K562 (cell line): ENCODE results near the gene FOXP3. TPM values are rescaled to one million over a fixed set of nuclear protein-coding genes. Genes with fewer than 3 reads are reported as not detected.
A peak's percentile ranks its signal among the peaks of the same experiment; 100 is the strongest.

ENCODE experiments used
- ATAC-seq: fragments of 200-7000 bp; cut with Tn5 transposase; 3 replicates; pipeline ENCODE4 v1.9.1; 2020; ENCODE audit warnings: moderate library complexity
- BruUV-seq: library from RNA; stranded (reverse); fragments of 400-500 nt; replicated peaks from 2 replicates; lab custom pipeline; 2021; lab: Mats Ljungman, UMichigan
- CTCF ChIA-PET: fragments of 300-600 bp; formaldehyde crosslinking; extraction: SDS; loops from one replicate; lab custom pipeline; 2021; ENCODE audit warnings: low intra/inter-chr PET ratio; lab: Yijun Ruan, JAX
- POLR2A ChIA-PET: fragments of 300-600, 350-650 bp; sonication (Branson Sonifier 250); formaldehyde crosslinking; extraction: SDS; loops from one replicate; lab custom pipeline; 2021; ENCODE audit warnings: antibody characterized with exemption, inconsistent platforms; lab: Yijun Ruan, JAX
- DNase-seq, 4 experiments: peaks; one replicate each; pipeline versions ENCODE4 v3.0.0 to v3.0.0-alpha.2; 2011 to 2018; ENCODE audit warnings: low spot score in 3 of 4, mixed read lengths in 3 of 4; ENCODE audit errors: extremely low read depth in 1 of 4
- FAIRE-seq: peaks from 2 replicates; lab custom pipeline; 2011; peaks lifted over from hg19 to GRCh38; lab: Jason Lieb, UNC
- H2AFZ ChIP-seq: 2 replicates; pipeline ENCODE4 v1.6.0; 2011; ENCODE audit warnings: low read depth, low read length, control low read depth, inconsistent platforms
- H3K27ac ChIP-seq: fragments of 200-600 bp; 3 replicates; pipeline ENCODE4 v1.8.0; 2011; ENCODE audit warnings: low read depth, mild to moderate bottlenecking, control low read depth, inconsistent platforms, low read length, moderate library complexity, mixed read lengths; ENCODE audit errors: extremely low read depth
- H3K27me3 ChIP-seq, 2 experiments: fragments of 300-600 bp in 1 of 2; 2 replicates in 1 of 2; 3 replicates in 1 of 2; pipeline versions ENCODE4 v1.6.0 to v1.8.0; 2011; ENCODE audit warnings: inconsistent platforms in 2 of 2, low read length in 2 of 2, mild to moderate bottlenecking in 1 of 2, mixed read lengths in 1 of 2, moderate library complexity in 1 of 2; ENCODE audit not compliant: control insufficient read depth in 2 of 2, insufficient read depth in 2 of 2
- H3K36me3 ChIP-seq: fragments of 300-600 bp; 3 replicates; pipeline ENCODE4 v1.8.0; 2011; ENCODE audit warnings: mild to moderate bottlenecking, low read length, inconsistent platforms; ENCODE audit not compliant: control insufficient read depth, insufficient read depth
- H3K4me1 ChIP-seq, 2 experiments: fragments of 200-600 bp in 1 of 2; replicated peaks in 1 of 2; 2 replicates in 1 of 2; 3 replicates in 1 of 2; pipeline versions ENCODE4 v1.5.1 to v1.8.0; 2011; ENCODE audit warnings: inconsistent platforms in 2 of 2, low read length in 2 of 2, mild to moderate bottlenecking in 1 of 2, mixed read lengths in 1 of 2, moderate library complexity in 1 of 2; ENCODE audit not compliant: control insufficient read depth in 2 of 2, insufficient read depth in 2 of 2
- H3K4me2 ChIP-seq: 2 replicates; pipeline ENCODE4 v1.6.1; 2011; ENCODE audit warnings: low read length, control low read depth, inconsistent platforms, mixed read lengths; ENCODE audit not compliant: insufficient read depth
- H3K4me3 ChIP-seq: fragments of 200-600 bp; sonication (generic), shearing (Covaris generic); 2 replicates; pipeline ENCODE4 v1.5.1; 2016; ENCODE audit warnings: control low read depth, inconsistent platforms
- H3K79me2 ChIP-seq: fragments of 200-600 bp; 3 replicates; pipeline ENCODE4 v1.8.0; 2011; ENCODE audit warnings: low read length, inconsistent platforms; ENCODE audit not compliant: control insufficient read depth, insufficient read depth
- H3K9ac ChIP-seq, 2 experiments: 2 replicates each; pipeline versions ENCODE4 v1.6.0 to v1.6.1; 2011; ENCODE audit warnings: low read depth in 2 of 2, low read length in 2 of 2, control low read depth in 1 of 2, inconsistent platforms in 1 of 2, mild to moderate bottlenecking in 1 of 2, mixed read lengths in 1 of 2; ENCODE audit not compliant: insufficient read depth in 1 of 2
- H3K9me1 ChIP-seq: one replicate; pipeline ENCODE4 v1.6.0; 2011; ENCODE audit warnings: inconsistent platforms, mild to moderate bottlenecking, low read length, moderate library complexity; ENCODE audit not compliant: control insufficient read depth, insufficient read depth
- H3K9me3 ChIP-seq: replicated peaks from 2 replicates; pipeline ENCODE4 v1.5.1; 2011; ENCODE audit warnings: low read depth, low read length, inconsistent platforms; ENCODE audit not compliant: control insufficient read depth, insufficient read depth
- H4K20me1 ChIP-seq: replicated peaks from 2 replicates; pipeline ENCODE4 v1.6.1; 2011; ENCODE audit warnings: low read length, inconsistent platforms, mixed read lengths; ENCODE audit not compliant: control insufficient read depth, insufficient read depth
- ATF7 ChIP-seq: fragments of 450-650 bp; IDR thresholded peaks from 2 replicates; pipeline ENCODE4 v1.7.1; 2014; ENCODE audit warnings: mild to moderate bottlenecking, moderate library complexity
- JUND ChIP-seq, 2 experiments: IDR thresholded peaks; 2 replicates in 1 of 2; 3 replicates in 1 of 2; pipeline ENCODE4 v1.6.1; 2011; ENCODE audit warnings: borderline replicate concordance in 2 of 2, low read depth in 2 of 2, low read length in 2 of 2, improper control_type of control experiment in 1 of 2, missing biosample characterization in 1 of 2, missing genetic modification characterization in 1 of 2, missing genetic modification reagents in 1 of 2
- RAD21 ChIP-seq, 2 experiments: fragments of 250-450 bp in 1 of 2; fragments of 450-650 bp in 1 of 2; sonication (Bioruptor Pico) in 1 of 2; formaldehyde crosslinking in 1 of 2; IDR thresholded peaks in 1 of 2; conservative IDR thresholded peaks in 1 of 2; 2 replicates each; pipeline versions ENCODE4 v1.4.0 to v1.8.0; 2020 to 2022; ENCODE audit warnings: mild to moderate bottlenecking in 2 of 2, moderate library complexity in 1 of 2
- RBM15 ChIP-seq: fragments of 200-400 bp; formaldehyde crosslinking; IDR thresholded peaks from 2 replicates; pipeline ENCODE4 v1.6.1; 2018; ENCODE audit warnings: mild to moderate bottlenecking, low read length, moderate library complexity; ENCODE audit not compliant: insufficient read depth
- TAF7 ChIP-seq: fragments of 450-650 bp; IDR thresholded peaks from 2 replicates; pipeline ENCODE4 v1.6.1; 2016; ENCODE audit warnings: missing genetic modification characterization, missing compliant biosample characterization
- WGBS: fragments of 100-300 bp; shearing (Covaris generic); methylation state at CpG from one replicate; pipeline ENCODE4 v1.1.6; 2016; ENCODE audit warnings: low coverage, mixed read lengths; ENCODE audit not compliant: insufficient coverage; ENCODE audit errors: missing lambda C conversion rate; 5-methylcytosine and 5-hydroxymethylcytosine counted together
- in situ Hi-C: fragments of 300-500 bp; cut with MboI; formaldehyde crosslinking; loops from 4 replicates; pipeline ENCODE4 v1.15.0; 2018; ENCODE audit warnings: inconsistent platforms, mixed read lengths
- intact Hi-C: fragments of 100-400 bp; cut with micrococcal nuclease; formaldehyde crosslinking; loops from 2 replicates; pipeline ENCODE4 v1.14.2; 2022
- polyA plus RNA-seq, 8 experiments: library from polyadenylated mRNA; depleted of rRNA in 4 of 8; stranded (reverse) in 5 of 8; unstranded in 3 of 8; fragments of >200 nt; fragmentation: Nextera tagmentation in 2 of 8; fragmentation: Illumina TruSeq in 1 of 8; extraction: Ambion mirVana in 2 of 8; extraction: Trizol in 1 of 8; gene quantifications; 2 replicates each; pipeline versions ENCODE4 v1.2.1 to v1.2.3, GENCODE V29; 2011 to 2014; ENCODE audit warnings: inconsistent platforms in 1 of 8, missing spikeins in 1 of 8
- total RNA-seq, 7 experiments: library from RNA; depleted of rRNA in 6 of 7; stranded (reverse); fragments of >200 nt in 6 of 7; fragmentation: Illumina TruSeq in 2 of 7; extraction: Trizol in 2 of 7; gene quantifications; 2 replicates each; pipeline versions ENCODE4 v1.2.1 to v1.2.3, GENCODE V29; 2011 to 2021; ENCODE audit warnings: low replicate concordance in 1 of 7
- TF ChIP-seq, protein P1 (sequence below), 3 experiments: IDR thresholded peaks in 2 of 3; conservative IDR thresholded peaks in 1 of 3; 2 replicates each; pipeline ENCODE4 v1.5.1; 2011 to 2012; ENCODE audit warnings: low read length in 3 of 3, mild to moderate bottlenecking in 3 of 3, control low read depth in 2 of 3, improper control_type of control experiment in 1 of 3, inconsistent platforms in 1 of 3, low read depth in 1 of 3, mixed read lengths in 1 of 3, moderate library complexity in 1 of 3; ENCODE audit not compliant: insufficient read depth in 2 of 3
- TF ChIP-seq, protein P2 (sequence below), 2 experiments: fragments of 450-650 bp in 1 of 2; sonication (generic) in 1 of 2; formaldehyde crosslinking in 1 of 2; IDR thresholded peaks in 1 of 2; conservative IDR thresholded peaks in 1 of 2; 2 replicates each; pipeline versions ENCODE4 v1.6.1 to v1.8.1; 2016 to 2023; ENCODE audit warnings: mild to moderate bottlenecking in 2 of 2, moderate library complexity in 2 of 2, inconsistent platforms in 1 of 2, missing genetic modification reagents in 1 of 2
- TF ChIP-seq, protein P3 (sequence below): fragments of 200-800 bp; sonication (Bioruptor generic); IDR thresholded peaks from 2 replicates; pipeline ENCODE4 v1.6.1; 2017; ENCODE audit warnings: missing genetic modification characterization, missing compliant biosample characterization

The FOXP3 gene
- total and polyA plus RNA-seq, 9 of the 15 experiments (the other 6 are each of a cell fraction or from before 2014, with no cell fraction given) = 0.04 to 0.24 (median 0.07) TPM; not detected in 4

- FAIRE-seq (no peak), DNase-seq (peak; percentile 37 to 57 (median 45))
- Histone ChIP-seq H3K9ac (0 out of 4 replicates have a peak overlapping the region, but pooled peaks of 1 of the 2 experiments have one; percentile 48), H2AFZ (0 out of 2 replicates have a peak overlapping the region, but pooled peaks have one; percentile 58), H3K79me2 (no peaks in the 10 kb centered on the region), H3K36me3 (no peaks in the 10 kb centered on the region), H3K27ac (no peak overlapping the region), H3K9me3 (no peaks in the 10 kb centered on the region), H3K27me3 (no peaks in the 10 kb centered on the region; a peak in 1 of 5 replicates), H4K20me1 (no peaks in the 10 kb centered on the region)
- POLR2A ChIA-PET = interaction anchor here (0.6 to 1.3 kb wide), 3 partner anchors 12 to 524 kb away, joined by 3 read pairs; no protein-coding TSS in a partner anchor
- no TSS peak for BruUV-seq
- in situ Hi-C loops = no loop called here
- TF ChIP-seq, protein P1, sequence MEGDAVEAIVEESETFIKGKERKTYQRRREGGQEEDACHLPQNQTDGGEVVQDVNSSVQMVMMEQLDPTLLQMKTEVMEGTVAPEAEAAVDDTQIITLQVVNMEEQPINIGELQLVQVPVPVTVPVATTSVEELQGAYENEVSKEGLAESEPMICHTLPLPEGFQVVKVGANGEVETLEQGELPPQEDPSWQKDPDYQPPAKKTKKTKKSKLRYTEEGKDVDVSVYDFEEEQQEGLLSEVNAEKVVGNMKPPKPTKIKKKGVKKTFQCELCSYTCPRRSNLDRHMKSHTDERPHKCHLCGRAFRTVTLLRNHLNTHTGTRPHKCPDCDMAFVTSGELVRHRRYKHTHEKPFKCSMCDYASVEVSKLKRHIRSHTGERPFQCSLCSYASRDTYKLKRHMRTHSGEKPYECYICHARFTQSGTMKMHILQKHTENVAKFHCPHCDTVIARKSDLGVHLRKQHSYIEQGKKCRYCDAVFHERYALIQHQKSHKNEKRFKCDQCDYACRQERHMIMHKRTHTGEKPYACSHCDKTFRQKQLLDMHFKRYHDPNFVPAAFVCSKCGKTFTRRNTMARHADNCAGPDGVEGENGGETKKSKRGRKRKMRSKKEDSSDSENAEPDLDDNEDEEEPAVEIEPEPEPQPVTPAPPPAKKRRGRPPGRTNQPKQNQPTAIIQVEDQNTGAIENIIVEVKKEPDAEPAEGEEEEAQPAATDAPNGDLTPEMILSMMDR (IDR thresholded peaks at IDR 0.05 in 2 of 3, conservative IDR thresholded peaks at IDR 0.05 in 1 of 3; ENCODE audit: insufficient read depth in 2 of 3, low read depth in 1 of 3, low read length in 3 of 3) = 0 out of 6 replicates have a peak, but pooled peaks have one; percentile 3 to 24 (median 16)
- TF ChIP-seq RAD21 (CRISPR knock-in tag; conservative IDR thresholded peaks at IDR 0.05 in 1 of 2, IDR thresholded peaks at IDR 0.05 in 1 of 2) = peak in 1 of 2 experiments; percentile 18; a peak in 1 of 4 replicates
- TF ChIP-seq, protein P2, sequence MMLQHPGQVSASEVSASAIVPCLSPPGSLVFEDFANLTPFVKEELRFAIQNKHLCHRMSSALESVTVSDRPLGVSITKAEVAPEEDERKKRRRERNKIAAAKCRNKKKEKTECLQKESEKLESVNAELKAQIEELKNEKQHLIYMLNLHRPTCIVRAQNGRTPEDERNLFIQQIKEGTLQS (IDR thresholded peaks at IDR 0.05) = peak; percentile 75
- TF ChIP-seq, protein P2 (CRISPR knock-in tag; conservative IDR thresholded peaks at IDR 0.05) = no peak
- TF ChIP-seq TAF7 (tag) = no peak
- TF ChIP-seq ATF7 = peak; percentile 34; the same call in 1 of the 2 replicates
- peak; percentile 29; the same call in 1 of the 2 replicates for TF ChIP-seq JUND (IDR thresholded peaks at IDR 0.05; ENCODE audit: borderline replicate concordance, low read depth, low read length)
- no peak for TF ChIP-seq JUND (tag; IDR thresholded peaks at IDR 0.05; ENCODE audit: borderline replicate concordance, low read depth, low read length)
- no peak for TF ChIP-seq RBM15
- TF ChIP-seq, protein P3, sequence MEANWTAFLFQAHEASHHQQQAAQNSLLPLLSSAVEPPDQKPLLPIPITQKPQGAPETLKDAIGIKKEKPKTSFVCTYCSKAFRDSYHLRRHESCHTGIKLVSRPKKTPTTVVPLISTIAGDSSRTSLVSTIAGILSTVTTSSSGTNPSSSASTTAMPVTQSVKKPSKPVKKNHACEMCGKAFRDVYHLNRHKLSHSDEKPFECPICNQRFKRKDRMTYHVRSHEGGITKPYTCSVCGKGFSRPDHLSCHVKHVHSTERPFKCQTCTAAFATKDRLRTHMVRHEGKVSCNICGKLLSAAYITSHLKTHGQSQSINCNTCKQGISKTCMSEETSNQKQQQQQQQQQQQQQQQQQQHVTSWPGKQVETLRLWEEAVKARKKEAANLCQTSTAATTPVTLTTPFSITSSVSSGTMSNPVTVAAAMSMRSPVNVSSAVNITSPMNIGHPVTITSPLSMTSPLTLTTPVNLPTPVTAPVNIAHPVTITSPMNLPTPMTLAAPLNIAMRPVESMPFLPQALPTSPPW (CRISPR knock-in tag) = 0 out of 2 replicates have a peak, but pooled peaks have one; percentile 18
- TF ChIP-seq, all 486 proteins: peak for 6
- Histone ChIP-seq H3K4me3 (no peak overlapping the region), H3K9me1 (no peaks in the 10 kb centered on the region), H3K4me1 (peaks cover 0 to 11% of the 10 kb centered on the region in 2 experiments; a peak in 3 of 5 replicates), H3K4me2 (no peak overlapping the region)
- peak; percentile 67 for ATAC-seq
- CTCF ChIA-PET = no interaction called here
- intact Hi-C loops = no loop called here
- WGBS = 5% methylated on average over 12 of the region's 28 CpGs
Measured at GRCh38 chrX:49209434-49210251, 54.9 kb downstream of the FOXP3 start.
